Psoas muscle (tissue), 8 donors: Measurements from ENCODE around the gene UBE2Q1. TPM values are rescaled to one million over a fixed set of nuclear protein-coding genes. Genes with fewer than 3 reads are reported as not detected.
A peak's percentile ranks its signal among the peaks of the same experiment; 100 is the strongest.

ENCODE experiments used
- ATAC-seq, 4 donors: fragments of 200-7000 bp; cut with Tn5 transposase; one replicate each; pipeline ENCODE4 v1.9.1; 2020; ENCODE audit warnings: moderate library complexity in 3 of 4, mild to moderate bottlenecking in 2 of 4
- DNase-seq, 2 donors: peaks; one replicate each; pipeline ENCODE4 v3.0.0-alpha.2; 2020
- H3K27ac ChIP-seq: fragments of 200-600 bp; one replicate; pipeline ENCODE4 v1.8.0; 2022
- H3K27me3 ChIP-seq, 3 donors: fragments of 200-600 bp in 1 of 3; one replicate each; pipeline versions ENCODE4 v1.6.1 to v1.8.0; 2013 to 2022; ENCODE audit warnings: low read length in 2 of 3, mild to moderate bottlenecking in 2 of 3, moderate library complexity in 1 of 3; ENCODE audit not compliant: insufficient read depth in 3 of 3
- H3K36me3 ChIP-seq, 2 donors: fragments of 200-600 bp in 1 of 2; one replicate each; pipeline versions ENCODE4 v1.6.1 to v1.8.0; 2013 to 2022; ENCODE audit warnings: low read depth in 1 of 2, mild to moderate bottlenecking in 1 of 2, moderate library complexity in 1 of 2; ENCODE audit not compliant: insufficient read depth in 1 of 2
- H3K4me1 ChIP-seq: fragments of 200-600 bp; one replicate; pipeline ENCODE4 v1.8.0; 2022
- H3K4me3 ChIP-seq: fragments of 200-600 bp; one replicate; pipeline ENCODE4 v1.8.0; 2022; ENCODE audit warnings: mild to moderate bottlenecking
- H3K9me3 ChIP-seq: fragments of 200-600 bp; one replicate; pipeline ENCODE4 v1.8.0; 2022
- CTCF ChIP-seq: fragments of 200-600 bp; IDR thresholded peaks from one replicate; pipeline ENCODE4 v1.8.0; 2022; ENCODE audit warnings: antibody characterized with exemption
- WGBS, 3 donors: extraction: QIAGEN DNeasy Blood & Tissue Kit; methylation state at CpG; one replicate each; pipeline versions ENCODE4 v1.1.6 to v1.1.7; 2013; 5-methylcytosine and 5-hydroxymethylcytosine counted together
- intact Hi-C, 2 donors: fragments of 100-400 bp; cut with DNase I; formaldehyde crosslinking; loops; one replicate each; pipeline versions ENCODE4 v1.11.0 to v1.14.2; 2022
- polyA plus RNA-seq, 3 donors: library from polyadenylated mRNA; stranded (reverse); fragments of 200-250 nt; gene quantifications; one replicate each; pipeline ENCODE4 v1.2.3, GENCODE V29; 2013
- total RNA-seq, 4 donors: library from RNA; stranded (reverse); fragmentation: NEBNext Ultra II Directional in 2 of 4; extraction: Animal tissue kit (Norgen Biotek cat#: 25700) in 2 of 4; gene quantifications; one replicate each; pipeline versions ENCODE4 v1.2.1 to v1.2.4, GENCODE V29; 2021 to 2023
- donor health status: healthy with polysubstance abuse.
- donor health status: DM: no; HTN: no; CAD: no; lungs with moderate emphysema.
- donor health status: Bipolar disorder and iron deficiency.
- donor health status: healthy.
- donor health status: DM: yes; HTN: yes; CAD: no.
- donor health status: DM: no; HTN: no; CAD: no.
- donor health status: DM: no; HTN: no; CAD: no.
- donor health status: DM: yes; HTN: yes; CAD: no.

The UBE2Q1 gene
- total and polyA plus RNA-seq, 7 donors, result 34.0 to 65.5 (median 50.8) TPM

DNA sequence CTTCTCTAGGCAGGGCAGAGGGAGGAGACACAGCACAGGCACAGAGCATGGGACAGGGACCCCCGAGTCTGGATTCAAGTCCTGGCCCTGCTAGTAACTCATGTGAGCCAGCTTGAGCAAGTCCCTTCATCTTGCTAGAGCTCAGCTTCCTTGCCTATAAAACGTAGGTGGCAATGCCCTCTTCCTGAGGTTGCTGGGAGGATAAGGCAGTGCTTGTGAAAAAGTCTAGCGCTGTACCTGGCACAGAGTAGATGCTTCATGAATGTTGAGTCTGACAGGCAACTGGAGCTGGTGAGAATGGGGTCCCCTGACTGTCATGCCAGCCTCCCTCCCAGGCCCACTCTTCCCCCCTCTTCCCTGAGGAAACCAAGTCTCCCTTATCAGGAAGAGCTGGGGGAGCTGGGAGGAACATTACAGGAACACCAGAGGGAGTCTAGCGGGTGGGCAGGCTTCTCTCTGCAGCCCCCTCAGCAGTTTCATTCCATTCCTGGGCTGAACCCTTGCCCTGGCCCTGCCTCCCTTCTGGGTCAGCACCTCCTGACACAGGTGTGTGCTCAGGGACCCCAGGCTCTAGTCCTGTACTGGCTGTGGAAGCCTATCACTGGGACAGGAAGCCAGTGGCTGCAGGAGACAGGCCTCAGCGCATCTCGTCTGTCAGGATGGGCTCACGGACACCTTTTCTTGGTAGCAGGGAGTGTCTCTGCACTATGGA is 19.0 kb upstream of the UBE2Q1 start:
- Histone ChIP-seq H3K27me3 (no peaks in the 10 kb centered on the region), H3K4me1 (no peaks in the 10 kb centered on the region), H3K9me3 (no peaks in the 10 kb centered on the region), H3K27ac (no peak overlapping the region), H3K36me3 (peaks cover 0 to 43% of the 10 kb centered on the region in 2 donors), H3K4me3 (no peak overlapping the region)
- intact Hi-C loops, result no loop called here
- ATAC-seq (peak in 1 of 4 donors; percentile 18), DNase-seq (no peak)
- WGBS, 3 donors, result 70 to 73% (median 71%) methylated on average over 7 of the region's 7 CpGs
- TF ChIP-seq CTCF, result no peak

GRCh38 chr1:154575951-154576566 is 17.6 kb upstream of the UBE2Q1 start:
- 52 to 64% (median 60%) methylated on average over 6 to 8 of the region's 8 CpGs for WGBS, 3 donors
- intact Hi-C loops, result no loop called here

DNA sequence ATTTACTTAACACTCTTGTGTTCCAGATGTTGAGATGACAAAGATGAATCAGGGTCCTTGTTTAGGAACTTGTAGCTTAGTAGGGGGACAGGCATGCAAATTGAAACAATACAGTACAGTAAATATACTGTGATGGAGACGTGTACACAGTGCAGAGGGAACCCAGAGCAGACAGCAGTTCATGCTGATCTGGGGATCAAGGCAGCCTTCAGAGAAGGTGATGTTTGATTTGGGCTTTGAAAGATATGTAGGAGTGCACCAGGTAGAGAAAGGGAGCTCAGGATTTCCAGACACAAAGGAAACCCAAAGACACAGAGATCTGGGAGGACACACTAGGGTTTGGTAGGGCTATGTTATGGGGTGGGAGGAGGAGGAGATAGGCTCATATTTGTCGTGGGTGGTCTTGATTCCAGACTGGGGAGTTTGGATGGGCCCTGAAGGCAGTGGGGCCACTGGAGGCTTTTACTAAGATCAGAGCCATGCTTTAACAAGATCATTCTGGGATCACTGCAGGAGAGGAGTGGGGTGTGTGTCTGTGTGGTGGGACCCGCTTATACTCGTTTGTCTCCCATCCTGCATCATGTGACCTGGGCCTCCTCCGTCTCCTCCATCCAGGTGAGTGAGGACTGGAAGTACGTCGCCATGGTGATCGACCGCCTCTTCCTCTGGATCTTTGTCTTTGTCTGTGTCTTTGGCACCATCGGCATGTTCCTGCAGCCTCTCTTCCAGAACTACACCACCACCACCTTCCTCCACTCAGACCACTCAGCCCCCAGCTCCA is 16.9 kb upstream of the UBE2Q1 start:
- intact Hi-C loops, result no loop called here

More at GRCh38 chr1:154575951-154576566, 17.6 kb upstream of the UBE2Q1 start:
- no peak for TF ChIP-seq CTCF
- ATAC-seq (peak in 1 of 4 donors; percentile 6), DNase-seq (no peak)
- Histone ChIP-seq H3K4me3 (no peak overlapping the region), H3K4me1 (no peaks in the 10 kb centered on the region), H3K27me3 (no peaks in the 10 kb centered on the region), H3K36me3 (peaks cover 0 to 29% of the 10 kb centered on the region in 2 donors), H3K9me3 (no peaks in the 10 kb centered on the region), H3K27ac (no peak overlapping the region)

DNA sequence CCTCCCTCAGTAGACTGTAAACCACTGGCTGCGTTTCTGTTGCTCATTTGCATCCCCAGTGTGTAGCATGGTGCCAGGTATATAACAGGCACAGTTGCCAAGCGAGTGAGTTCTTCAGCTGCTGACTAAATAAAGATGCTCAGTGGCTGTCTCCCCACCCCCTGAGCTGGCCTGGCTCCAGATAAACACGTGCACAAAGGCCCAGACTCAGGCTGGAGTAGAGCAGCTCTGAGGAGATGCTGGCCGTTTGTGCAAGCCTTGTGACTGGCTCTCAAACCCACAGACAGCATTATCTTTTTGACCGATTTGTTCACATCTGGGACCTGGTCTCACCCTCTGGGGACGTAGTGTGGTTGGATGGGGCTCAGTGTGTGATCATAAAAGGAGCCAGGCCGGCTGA is 16.3 kb upstream of the UBE2Q1 start:
- no peak for TF ChIP-seq CTCF
- ATAC-seq (no peak), DNase-seq (no peak)
- WGBS, 3 donors, result 16 to 26% (median 19%) methylated on average over 7 of the region's 7 CpGs
- no peak overlapping the region for H3K4me3 ChIP-seq
- H3K36me3 ChIP-seq, result peaks cover 0 to 15% of the 10 kb centered on the region in 2 donors
- H3K27me3 ChIP-seq, result peaks cover 0 to 2% (median 0%) of the 10 kb centered on the region in 3 donors
- H3K4me1 ChIP-seq, result no peaks in the 10 kb centered on the region
- no peaks in the 10 kb centered on the region for H3K9me3 ChIP-seq
- intact Hi-C loops, result loop anchor here in 1 of 2 donors (1.0 kb wide), 1 partner anchor 19 kb away; no protein-coding TSS in a partner anchor
- H3K27ac ChIP-seq, result no peak overlapping the region

More for the DNA sequence above, 16.9 kb upstream of the UBE2Q1 start:
- Histone ChIP-seq H3K36me3 (peaks cover 0 to 21% of the 10 kb centered on the region in 2 donors), H3K27me3 (peaks cover 0 to 2% (median 0%) of the 10 kb centered on the region in 3 donors), H3K4me1 (no peaks in the 10 kb centered on the region), H3K4me3 (no peak overlapping the region), H3K27ac (no peak overlapping the region), H3K9me3 (no peaks in the 10 kb centered on the region)
- no peak for DNase-seq
- no peak for ATAC-seq
- TF ChIP-seq CTCF, result no peak
- WGBS, 3 donors, result 79 to 86% (median 82%) methylated on average over 10 of the region's 10 CpGs
